Right renal cortex interstitium (tissue), 3 donors: ENCODE results near the gene PIK3CA. TPM values are rescaled to one million over a fixed set of nuclear protein-coding genes. Genes with fewer than 3 reads are reported as not detected.
"Not testable (repeated sequence)": the region's sequence is repeated elsewhere in the genome, so short reads cannot be mapped to it uniquely, and the experiment has no call there.

ENCODE experiments used
- DNase-seq, 3 donors: peaks; one replicate each; pipeline ENCODE4 v3.0.0-alpha.2; 2013; ENCODE audit warnings: low read depth in 3 of 3, low spot score in 2 of 3
- polyA plus RNA-seq, 3 donors: library from polyadenylated mRNA; unstranded; fragments of 120-200 nt; gene quantifications; one replicate each; pipeline ENCODE4 v1.2.1, GENCODE V29; 2013; ENCODE audit not compliant: insufficient read length in 3 of 3

PIK3CA gene
- polyA plus RNA-seq, 3 donors, result 27.5 to 30.2 (median 28.6) TPM

DNA sequence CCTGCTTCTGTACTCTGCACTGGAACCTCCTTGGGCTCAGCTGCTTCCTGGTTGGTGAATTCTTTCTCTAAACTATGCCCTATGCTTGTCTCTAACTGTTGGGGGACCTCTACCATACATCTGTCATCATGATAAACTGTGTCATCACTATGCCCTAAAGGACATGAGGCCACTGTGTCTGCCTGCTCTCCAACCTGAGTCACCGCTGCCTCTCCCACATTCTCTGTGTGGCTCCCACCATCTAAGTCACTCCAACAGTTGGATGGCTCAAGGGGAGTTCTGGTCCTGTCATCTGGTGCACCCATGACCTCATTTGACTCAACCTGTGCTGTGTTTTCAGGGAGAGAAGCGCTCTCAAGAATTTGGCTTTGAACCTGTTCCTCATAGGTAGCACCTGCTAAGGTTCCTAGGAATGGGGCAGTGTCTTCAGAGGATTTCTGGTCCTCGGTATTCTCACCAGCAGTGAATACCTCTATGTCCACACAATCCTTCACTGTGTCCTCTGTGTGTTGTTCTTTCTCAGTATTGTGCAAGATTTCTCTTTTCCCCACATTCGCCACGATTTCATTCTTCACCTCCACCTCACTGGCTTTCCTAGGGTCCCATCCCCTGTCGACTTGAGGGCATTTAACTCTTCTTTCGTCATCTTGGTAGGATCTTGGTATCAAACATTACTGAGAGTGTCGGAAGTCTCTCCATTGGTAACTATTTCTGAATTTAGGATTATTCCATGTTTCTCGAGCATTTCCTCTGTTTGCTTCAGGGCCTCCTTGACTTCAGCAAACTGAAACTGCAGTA lies 112.0 kb downstream of the PIK3CA start:
- DNase-seq, result not testable (repeated sequence)

DNA sequence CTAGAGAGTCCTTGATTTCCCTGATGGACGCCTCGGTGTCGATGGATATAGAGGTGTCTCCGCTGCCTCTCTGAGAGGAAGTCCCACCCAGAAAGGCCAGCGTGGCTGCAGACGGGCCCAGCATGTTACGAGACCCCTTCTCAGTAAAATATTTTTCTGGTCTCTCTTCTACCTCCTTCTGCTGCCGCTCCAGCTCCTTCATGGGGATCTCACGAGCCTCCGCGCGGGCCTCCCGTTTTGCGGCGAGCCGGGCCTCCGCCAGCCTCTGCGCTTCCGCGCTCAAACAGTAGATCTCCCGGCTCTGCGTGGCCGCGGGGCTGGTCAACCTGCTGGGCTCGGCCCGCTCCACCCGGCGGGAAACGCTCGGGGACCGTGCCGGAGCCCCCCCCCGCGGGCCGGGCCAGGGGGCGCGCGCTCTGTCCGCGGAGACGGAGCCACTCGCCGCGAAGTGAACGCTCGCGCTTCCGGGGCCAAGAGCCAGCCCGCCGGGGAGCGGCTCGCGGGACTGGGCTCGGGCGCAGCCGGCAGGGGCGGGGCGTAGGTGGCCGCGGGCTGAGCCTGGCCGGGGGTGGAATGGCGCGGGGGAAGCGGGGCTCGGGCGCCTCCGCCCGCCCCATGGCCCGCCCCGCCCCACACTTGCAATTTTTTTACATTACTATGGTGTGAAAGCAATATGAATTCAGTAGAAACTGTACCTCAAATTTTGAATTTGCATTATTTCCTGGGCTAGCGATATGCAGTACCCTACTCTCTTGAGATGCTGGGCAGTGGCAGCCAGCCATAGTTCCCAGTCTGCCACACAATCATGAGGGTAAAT lies 113.0 kb downstream of the PIK3CA start:
- DNase-seq, result peak in 2 of 3 donors; percentile 21 to 44

DNA sequence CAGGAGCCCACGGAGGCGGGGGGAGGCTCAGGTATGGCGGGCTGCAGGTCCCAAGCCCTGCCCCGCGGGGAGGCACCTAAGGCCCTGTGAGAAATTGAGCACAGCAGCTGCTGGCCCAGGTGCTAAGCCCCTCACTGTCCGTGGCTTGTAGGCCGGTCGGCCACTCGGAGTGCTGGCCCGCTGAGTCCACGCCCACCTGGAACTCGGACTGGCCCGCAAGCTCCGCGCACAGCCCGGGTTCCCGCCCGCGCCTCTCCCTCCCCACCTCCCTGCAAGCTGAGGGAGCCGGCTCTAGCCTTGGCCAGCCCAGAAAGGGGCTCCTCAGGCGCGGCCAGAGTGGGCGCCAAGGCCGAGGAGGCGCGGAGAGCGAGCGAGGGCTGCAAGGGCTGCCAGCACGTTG lies 115.0 kb downstream of the PIK3CA start:
- no peak for DNase-seq

DNA sequence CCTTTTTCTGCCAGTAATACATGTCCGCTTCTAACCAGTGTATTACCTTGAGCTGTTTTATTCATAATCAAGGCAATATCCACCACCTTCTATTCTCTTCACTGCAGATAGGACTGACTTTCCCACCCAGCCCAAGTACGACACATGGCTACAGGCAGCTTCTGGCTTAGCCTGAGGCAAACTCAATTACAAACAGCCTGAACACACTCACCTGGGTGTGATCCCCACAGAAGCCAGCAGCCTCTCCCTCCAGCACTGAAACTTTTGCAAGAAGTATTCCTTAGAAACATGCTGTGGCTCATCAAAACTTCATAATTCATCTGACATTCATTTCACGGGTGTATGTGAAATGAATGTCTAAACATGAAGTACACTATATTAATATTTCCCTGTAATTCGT lies 116.3 kb downstream of the PIK3CA start:
- DNase-seq, result no peak

DNA sequence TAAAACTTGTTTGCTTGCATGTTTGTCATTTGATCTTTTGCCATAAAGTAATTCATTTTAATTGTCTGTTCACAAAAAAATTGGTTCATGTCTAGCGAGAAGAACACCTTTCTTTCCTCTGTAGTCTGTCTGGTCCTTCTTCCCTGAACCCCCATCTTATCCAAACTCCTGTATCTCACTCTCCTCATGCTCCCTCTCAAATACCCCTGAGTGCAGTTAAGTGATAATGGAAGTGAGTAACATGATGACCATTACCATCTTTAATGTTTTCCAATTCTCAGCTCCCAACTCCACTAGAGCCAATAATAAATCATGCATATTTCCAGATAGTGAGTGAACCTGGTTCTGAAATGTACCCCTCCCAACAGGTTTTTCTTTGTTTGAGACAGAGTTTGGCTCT lies 116.9 kb downstream of the PIK3CA start:
- no peak for DNase-seq

DNA sequence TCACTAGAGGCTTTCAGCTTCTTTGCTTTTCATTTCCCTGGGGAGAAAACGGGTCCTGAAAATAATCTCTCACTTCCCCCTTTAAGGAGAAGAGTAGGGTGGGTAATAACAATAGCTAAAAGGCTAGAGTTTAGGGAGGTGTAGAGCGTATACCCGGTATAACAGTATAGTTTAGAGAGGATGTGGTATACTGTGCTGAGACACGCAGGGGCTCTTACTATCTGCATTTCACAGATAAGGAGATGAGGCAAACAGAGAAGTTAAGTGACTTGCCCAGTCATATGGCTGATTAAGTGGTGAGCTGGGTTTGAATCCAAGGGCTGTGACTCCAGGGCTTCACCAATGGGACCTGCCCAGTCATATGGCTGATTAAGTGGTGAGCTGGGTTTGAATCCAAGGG lies 117.7 kb downstream of the PIK3CA start:
- DNase-seq, result no peak

DNA sequence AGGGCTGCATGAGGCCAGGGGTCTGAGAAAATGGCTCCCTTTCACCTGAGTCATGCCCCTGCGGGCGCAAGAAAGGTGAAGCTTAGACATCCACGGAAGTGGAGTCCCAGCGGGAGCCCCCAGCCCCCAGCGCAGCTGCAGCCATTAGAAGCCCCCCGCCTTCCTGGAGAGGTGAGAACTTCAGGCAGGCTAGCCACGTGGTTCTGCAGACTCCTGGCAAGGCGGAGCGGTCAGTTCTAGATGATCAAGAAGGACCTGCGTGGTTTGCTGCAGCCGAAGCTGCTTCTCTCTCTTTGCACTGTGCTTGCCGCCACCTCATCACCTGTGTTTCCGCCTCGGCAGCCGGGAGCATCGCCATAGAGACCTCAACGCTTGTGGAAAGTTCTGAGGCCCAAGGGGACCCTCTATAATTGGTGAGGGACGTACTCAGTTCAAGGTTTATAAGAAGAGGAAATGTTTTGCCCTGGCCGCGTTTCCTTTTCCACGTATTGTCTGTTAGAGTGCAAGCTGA lies 118.6 kb downstream of the PIK3CA start:
- DNase-seq, result no peak

DNA sequence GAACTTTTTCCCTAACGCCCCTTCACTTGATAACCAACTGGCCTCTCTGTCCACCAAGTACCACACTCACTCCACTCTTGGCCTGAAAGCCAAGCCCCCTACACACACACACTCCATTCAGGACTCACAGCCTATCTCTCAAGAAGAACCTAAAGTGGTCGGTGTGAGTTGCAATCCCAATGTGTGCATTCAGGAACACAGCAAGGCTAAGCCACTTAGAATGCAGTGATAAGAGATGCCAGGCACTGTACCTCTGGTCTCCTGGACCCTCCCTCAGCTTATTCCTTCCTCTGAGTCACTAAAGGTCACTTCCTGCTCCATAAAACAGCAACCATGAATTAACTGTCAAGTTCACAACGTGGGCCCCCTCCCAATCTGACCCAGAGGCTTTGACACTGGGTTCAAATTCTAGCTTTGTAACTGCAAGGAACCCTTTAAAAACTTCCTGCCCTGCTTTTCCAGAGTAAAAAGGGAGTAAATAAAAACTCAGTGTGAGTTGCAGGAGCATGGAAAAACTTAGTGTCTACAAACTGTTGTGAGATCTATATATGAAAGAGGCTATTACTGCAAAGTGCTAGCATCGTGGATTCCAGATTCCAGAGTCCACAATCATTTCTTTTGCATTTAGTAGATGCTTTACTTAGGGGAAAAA lies 120.4 kb downstream of the PIK3CA start:
- no peak for DNase-seq

DNA sequence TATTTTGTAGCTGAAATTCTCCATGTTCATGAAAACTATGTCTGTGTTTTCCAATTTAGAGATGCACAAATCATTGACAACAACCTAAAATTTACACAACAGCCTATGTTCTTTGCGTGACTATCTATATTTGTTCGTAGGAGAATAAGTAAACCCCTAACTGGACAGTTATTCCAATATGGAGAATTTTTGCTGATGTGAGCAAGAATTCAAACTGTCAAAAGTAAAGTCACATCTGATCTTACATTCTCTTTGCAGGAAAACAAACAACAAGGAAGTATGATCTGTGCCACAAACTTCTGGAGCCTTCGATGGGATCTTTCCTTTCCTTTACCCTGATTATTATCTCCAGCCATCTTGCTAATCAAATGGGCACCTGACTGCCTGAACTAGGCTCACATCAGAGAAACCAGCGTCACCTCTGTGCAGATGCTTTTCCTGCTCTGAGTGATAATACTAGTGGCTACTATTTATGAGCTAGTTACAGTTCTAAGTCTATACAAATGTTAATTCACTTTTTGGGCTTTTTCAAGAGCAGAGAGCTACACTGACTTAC lies 121.1 kb downstream of the PIK3CA start:
- DNase-seq, result no peak

DNA sequence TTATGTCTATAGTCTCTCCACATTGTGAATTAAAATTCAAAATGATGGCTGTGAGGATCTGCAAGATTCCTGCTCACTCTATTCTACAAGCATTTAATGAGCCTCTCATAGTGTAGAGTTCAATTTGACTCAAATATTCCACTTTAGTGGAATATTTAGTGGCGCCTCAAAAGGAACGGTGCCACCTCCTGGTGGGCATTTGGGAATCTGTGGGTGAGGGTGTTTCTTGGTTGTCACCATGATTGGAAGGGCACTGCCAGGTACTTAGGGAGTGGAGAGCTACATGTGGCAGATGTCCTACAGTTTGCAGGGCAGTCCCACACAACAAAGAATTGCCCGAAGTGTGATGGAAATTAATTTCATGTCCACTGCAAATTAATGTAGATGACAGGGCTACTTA lies 124.2 kb downstream of the PIK3CA start:
- DNase-seq, result no peak

DNA sequence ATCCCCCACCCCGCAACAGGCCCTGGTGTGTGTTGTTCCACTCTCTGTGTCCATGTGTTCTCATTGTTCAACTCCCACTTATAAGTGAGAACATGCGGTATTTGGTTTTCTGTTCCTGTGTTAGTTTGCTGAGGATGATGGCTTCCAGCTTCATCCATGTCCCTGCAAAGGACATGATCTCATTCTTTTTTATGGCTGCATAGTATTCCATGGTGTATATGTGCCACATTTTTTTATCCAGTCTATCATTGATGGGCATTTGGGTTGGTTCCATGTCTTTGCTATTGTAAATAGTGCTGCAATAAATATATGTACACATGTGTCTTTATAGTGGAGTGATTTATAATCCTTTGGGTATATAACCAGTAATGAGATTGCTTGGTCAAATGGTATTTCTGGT lies 126.3 kb downstream of the PIK3CA start:
- not testable (repeated sequence) for DNase-seq

DNA sequence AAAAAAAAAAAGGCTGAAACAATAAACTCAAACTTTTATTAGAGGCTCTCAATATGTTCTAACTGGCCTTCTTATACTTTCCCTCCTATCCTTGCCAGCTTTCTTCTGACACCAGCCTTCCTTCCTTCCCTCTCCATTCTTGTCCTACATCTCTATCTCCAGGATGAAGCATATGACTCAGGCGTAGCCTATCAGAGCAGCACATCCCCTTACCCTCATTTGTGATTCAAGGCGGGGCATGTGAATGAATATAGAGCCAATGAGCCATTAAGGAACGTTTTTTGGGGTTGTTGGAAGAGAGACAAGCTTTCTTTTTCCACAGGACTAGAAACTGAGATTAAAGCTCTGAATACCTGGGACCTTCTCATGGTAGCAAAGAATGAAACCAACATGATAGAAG lies 127.8 kb downstream of the PIK3CA start:
- DNase-seq, result no peak

DNA sequence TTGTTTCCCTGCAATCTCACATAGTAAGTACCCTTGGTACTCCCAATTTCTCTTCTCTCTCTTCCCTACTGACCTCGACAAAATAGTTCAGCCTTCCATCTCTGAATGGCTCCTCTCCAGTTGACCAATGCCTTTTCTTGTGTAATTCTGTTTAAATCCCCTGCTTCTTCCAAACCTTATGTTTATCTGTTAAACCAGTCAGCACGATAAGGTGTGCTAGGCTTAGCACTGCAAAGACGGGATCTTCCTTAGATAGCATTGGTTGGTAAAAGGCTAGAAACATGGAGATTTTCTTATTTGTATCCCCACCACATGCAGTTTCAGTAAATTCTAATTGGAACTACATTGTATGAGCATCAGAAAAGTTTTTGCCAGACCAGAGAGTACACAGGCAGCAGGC lies 128.6 kb downstream of the PIK3CA start:
- no peak for DNase-seq

DNA sequence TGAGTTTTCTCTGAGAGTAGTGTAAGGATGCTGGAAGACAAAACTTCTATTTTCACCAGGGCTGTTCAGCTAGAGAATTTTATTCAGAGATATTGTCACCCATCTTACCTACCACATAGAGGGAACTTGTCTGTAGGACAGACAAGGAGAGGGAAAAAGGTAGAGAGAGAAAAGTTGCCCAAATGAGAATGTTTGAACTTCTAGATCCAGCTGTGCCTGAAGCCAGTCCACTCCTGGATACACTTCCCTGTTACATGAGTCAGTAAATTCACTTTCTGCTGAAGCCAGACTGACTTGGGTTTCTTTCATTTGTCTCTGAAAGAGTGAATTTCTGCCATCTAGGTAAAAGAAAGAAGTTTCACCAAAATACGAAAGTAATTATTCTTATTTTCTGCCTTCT lies 130.0 kb downstream of the PIK3CA start:
- no peak for DNase-seq

DNA sequence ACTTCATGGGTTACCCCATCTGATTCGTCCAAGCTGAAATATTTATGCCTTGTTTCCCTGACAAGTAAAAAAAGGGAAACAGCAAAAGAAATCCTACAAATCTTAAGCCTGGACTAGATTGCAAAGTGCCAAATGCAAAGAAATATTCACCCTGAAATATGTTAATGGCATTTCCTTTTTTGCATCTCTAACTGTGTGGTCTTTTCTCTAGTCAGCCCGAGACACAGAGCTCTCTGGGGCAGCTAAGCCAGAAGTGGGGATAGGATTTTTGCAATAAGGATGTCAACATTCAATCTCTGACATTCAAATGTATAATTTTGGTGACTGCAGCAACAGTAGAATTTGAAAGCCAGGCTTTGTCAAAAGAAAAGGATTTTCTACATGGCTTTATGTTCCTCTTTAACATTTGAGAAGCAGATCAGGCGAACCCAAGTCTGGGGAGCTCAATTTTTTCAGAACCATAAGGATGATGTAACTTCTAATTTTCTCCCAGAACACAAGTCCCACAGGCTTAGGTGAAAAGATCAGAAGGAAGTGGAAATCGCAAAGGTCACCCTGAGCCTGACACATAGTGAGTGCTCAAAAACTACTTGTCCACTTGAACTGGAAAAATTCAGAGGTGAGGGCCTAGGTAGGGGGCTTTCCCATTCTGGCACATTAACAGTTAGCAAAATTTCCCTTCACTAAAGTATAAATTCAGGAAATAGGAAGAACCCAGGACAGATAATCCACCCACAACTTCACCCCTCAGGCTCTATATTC lies 131.0 kb downstream of the PIK3CA start:
- no peak for DNase-seq

DNA sequence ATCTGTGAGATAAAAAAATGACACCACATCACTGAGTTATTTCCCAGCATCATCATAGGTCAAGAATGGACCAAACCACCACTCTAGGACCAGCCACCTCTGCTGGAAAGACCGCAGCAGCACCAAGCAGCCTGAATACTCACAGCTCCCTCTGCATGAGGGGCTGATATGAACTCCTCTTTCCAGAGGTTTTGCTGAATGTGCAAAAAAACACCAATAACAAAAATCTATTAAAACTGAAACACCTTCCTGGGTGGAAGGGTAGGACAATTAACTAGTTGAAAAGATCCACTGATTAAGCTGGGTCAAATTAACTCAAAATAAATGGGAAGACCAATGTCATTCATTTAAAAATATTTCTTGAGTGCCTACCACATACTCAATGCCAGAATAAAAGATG lies 131.7 kb downstream of the PIK3CA start:
- no peak for DNase-seq

DNA sequence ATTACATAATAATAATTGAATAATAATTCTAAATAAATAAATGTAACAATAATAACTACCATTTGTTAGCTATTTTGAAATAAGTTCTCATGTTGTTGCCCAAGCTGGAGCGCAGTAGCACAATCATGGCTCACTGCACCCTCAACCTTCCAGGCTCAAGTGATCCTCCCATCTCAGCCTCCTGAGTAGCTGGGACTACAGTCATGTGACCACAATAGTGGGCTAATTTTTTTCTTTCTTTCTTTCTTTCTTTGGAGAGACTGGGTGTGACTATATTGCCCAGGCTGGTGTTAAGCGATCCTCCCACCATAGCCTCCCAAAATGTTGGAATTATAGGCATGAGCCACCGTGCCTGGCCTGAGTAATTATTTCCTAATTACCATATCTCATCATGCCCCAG lies 133.7 kb downstream of the PIK3CA start:
- no peak for DNase-seq

DNA sequence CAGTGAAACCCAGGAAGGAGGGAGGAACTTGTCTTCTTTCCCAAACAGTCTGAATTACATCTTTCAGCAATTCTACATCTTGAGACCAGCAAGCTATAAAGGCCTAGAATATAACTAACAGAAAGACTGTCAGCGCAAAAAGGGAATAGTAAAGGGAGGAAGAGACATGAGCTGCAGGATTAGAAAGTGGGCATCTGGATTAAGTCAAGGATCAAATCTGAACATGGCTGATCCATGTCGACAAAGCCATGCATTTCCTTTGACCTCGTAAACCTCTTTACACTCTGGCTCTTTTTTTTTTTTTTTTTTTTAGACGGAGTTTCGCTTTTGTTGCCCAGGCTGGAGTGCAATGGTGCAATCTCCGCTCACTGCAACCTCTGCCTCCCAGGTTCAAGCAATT lies 138.2 kb downstream of the PIK3CA start:
- no peak for DNase-seq

DNA sequence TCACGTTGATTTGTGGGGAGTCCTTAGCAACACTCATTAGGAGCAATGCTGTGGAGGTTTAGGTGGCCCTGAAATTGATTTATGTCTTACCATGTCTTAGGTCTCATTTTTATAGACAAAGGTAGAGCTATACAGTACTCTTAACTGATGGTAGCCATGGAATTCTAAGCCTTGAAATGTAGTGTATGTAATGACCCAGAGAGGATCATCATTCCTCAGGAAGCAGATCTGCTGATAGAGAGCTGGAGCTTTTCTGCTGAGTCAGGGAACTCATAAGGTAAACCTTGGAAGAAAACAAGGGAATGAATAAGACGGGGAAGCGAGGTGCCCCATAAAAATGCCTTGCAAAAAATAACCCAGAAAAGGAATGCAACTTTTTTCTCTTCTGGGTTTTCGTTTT lies 140.7 kb downstream of the PIK3CA start:
- no peak for DNase-seq

DNA sequence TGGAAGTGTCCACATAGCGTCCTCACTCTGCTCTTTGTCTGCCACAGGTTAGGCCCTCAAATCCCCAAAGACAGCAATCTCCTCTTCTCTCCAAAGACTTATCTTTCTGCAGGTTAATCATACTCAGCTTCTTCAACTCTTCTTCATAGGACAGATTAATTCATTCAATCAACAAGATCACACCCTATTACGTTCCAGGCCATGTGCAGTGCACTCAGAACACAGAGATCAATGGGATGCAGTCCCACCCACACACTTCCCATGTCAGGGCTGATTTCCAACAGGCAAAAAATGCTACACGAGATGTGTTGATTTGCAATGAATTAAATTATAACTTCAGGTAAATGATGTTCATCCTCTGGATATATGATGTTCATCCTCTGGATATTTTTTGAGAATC lies 141.1 kb downstream of the PIK3CA start:
- DNase-seq, result no peak
